K562 (cell line): ENCODE results near the gene PPIF. TPM values are rescaled to one million over a fixed set of nuclear protein-coding genes. Genes with fewer than 3 reads are reported as not detected.

Experiments used
- ARHGAP35 ChIP-seq: fragments of 450-650 bp; IDR thresholded peaks from 2 replicates; pipeline ENCODE4 v1.6.1; 2018; ENCODE audit not compliant: partially characterized antibody
- BCL6 ChIP-seq: fragments of 250-450 bp; sonication (Bioruptor Pico); IDR thresholded peaks from 2 replicates; pipeline ENCODE4 v1.4.0; 2020
- DPF2 ChIP-seq: fragments of 450-650 bp; IDR thresholded peaks from 2 replicates; pipeline ENCODE4 v1.6.1; 2016
- ETV1 ChIP-seq: fragments of 450-650 bp; conservative IDR thresholded peaks from 2 replicates; pipeline ENCODE4 v1.6.1; 2016; ENCODE audit warnings: missing genetic modification characterization, control low read depth, low read depth, missing compliant biosample characterization
- HDGF ChIP-seq: fragments of 450-650 bp; IDR thresholded peaks from 2 replicates; pipeline ENCODE4 v1.6.1; 2016
- IRF2 ChIP-seq: sonication (generic); formaldehyde crosslinking; IDR thresholded peaks from 2 replicates; pipeline ENCODE4 v1.8.1; 2022; ENCODE audit warnings: mild to moderate bottlenecking, missing genetic modification reagents
- MTF1 ChIP-seq: fragments of 250-450 bp; sonication (Bioruptor Pico); IDR thresholded peaks from 2 replicates; pipeline ENCODE4 v1.9.0; 2021; ENCODE audit warnings: moderate library complexity, mild to moderate bottlenecking, inconsistent platforms, borderline replicate concordance
- NR1H2 ChIP-seq: sonication (generic); formaldehyde crosslinking; IDR thresholded peaks from 2 replicates; pipeline ENCODE4 v1.4.0; 2020; ENCODE audit warnings: mild to moderate bottlenecking, missing genetic modification reagents
- SLC30A9 ChIP-seq: fragments of 250-450 bp; sonication (Bioruptor Pico); IDR thresholded peaks from 2 replicates; pipeline ENCODE4 v1.8.0; 2022; ENCODE audit warnings: mild to moderate bottlenecking, moderate library complexity
- ZNF431 ChIP-seq: sonication (generic); formaldehyde crosslinking; IDR thresholded peaks from 2 replicates; pipeline ENCODE4 v1.8.0; 2022; ENCODE audit warnings: mild to moderate bottlenecking, missing genetic modification reagents
- ZNF707 ChIP-seq: fragments of 250-450 bp; sonication (Bioruptor Pico); conservative IDR thresholded peaks from 2 replicates; pipeline ENCODE4 v1.8.0; 2022; ENCODE audit warnings: inconsistent platforms, mild to moderate bottlenecking, moderate library complexity
- ZNF75A ChIP-seq: fragments of 450-650 bp; formaldehyde crosslinking; IDR thresholded peaks from 2 replicates; pipeline ENCODE4 v1.4.0; 2020; ENCODE audit warnings: mild to moderate bottlenecking
- polyA plus RNA-seq, 8 experiments: library from polyadenylated mRNA; depleted of rRNA in 4 of 8; stranded (reverse) in 5 of 8; unstranded in 3 of 8; fragments of >200 nt; fragmentation: Nextera tagmentation in 2 of 8; fragmentation: Illumina TruSeq in 1 of 8; extraction: Ambion mirVana in 2 of 8; extraction: Trizol in 1 of 8; gene quantifications; 2 replicates each; pipeline versions ENCODE4 v1.2.1 to v1.2.3, GENCODE V29; 2011 to 2014; ENCODE audit warnings: inconsistent platforms in 1 of 8, missing spikeins in 1 of 8
- total RNA-seq, 7 experiments: library from RNA; depleted of rRNA in 6 of 7; stranded (reverse); fragments of >200 nt in 6 of 7; fragmentation: Illumina TruSeq in 2 of 7; extraction: Trizol in 2 of 7; gene quantifications; 2 replicates each; pipeline versions ENCODE4 v1.2.1 to v1.2.3, GENCODE V29; 2011 to 2021; ENCODE audit warnings: low replicate concordance in 1 of 7
- TF ChIP-seq, protein P1 (sequence below), 2 experiments: fragments of 450-650 bp; IDR thresholded peaks; 2 replicates each; pipeline ENCODE4 v1.6.1; 2016; ENCODE audit warnings: mild to moderate bottlenecking in 2 of 2, borderline replicate concordance in 1 of 2, low read depth in 1 of 2, moderate library complexity in 1 of 2
- TF ChIP-seq, protein P2 (sequence below), 2 experiments: fragments of 450-650 bp; IDR thresholded peaks; 2 replicates each; pipeline ENCODE4 v1.6.1; 2016

PPIF gene
- total and polyA plus RNA-seq, 9 of the 15 experiments (the other 6 are each of a cell fraction or from before 2014, with no cell fraction given): 40.9 to 287 (median 117) TPM

DNA sequence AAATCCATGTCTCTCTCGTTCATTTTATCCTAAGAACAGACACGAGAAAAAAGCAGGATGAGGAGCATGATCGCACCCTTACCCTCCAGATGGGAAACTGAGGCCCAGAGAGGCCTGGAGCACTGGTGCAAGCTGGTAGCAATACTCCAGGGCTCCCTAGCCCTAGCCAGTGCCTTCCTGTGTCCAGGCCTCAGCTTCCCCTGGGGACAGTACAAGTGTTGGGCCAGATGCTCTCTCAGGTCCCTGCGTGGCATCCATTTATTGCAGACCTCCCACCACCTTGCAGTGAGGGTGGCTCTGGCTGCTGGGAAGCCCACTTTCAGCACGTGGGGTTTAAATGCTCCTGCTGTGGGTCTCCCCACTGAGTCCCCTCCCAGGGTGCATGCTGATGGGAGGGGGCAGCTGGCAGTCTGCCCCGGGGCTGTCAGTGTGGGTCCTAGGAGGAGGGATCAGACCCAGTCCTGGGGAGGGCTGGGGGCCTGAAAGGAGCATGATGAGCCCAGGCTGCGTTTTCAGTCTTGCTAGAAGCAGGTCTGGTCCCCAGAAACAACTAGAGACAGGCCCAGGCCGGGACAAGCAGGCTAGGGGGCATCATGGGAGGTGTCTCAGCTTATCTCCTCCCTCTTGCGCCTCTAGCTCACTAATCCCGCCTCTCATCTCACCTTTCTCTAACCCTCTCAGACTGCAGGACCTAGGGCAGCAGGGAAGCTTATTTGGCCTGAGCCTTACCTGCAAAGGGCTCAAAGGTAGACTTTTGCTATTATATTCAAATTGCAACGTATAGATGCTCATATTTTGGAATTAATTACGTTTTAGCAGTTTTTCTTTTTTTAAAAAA, 662 bp upstream of the PPIF start (continued):
- TF ChIP-seq, protein P1, sequence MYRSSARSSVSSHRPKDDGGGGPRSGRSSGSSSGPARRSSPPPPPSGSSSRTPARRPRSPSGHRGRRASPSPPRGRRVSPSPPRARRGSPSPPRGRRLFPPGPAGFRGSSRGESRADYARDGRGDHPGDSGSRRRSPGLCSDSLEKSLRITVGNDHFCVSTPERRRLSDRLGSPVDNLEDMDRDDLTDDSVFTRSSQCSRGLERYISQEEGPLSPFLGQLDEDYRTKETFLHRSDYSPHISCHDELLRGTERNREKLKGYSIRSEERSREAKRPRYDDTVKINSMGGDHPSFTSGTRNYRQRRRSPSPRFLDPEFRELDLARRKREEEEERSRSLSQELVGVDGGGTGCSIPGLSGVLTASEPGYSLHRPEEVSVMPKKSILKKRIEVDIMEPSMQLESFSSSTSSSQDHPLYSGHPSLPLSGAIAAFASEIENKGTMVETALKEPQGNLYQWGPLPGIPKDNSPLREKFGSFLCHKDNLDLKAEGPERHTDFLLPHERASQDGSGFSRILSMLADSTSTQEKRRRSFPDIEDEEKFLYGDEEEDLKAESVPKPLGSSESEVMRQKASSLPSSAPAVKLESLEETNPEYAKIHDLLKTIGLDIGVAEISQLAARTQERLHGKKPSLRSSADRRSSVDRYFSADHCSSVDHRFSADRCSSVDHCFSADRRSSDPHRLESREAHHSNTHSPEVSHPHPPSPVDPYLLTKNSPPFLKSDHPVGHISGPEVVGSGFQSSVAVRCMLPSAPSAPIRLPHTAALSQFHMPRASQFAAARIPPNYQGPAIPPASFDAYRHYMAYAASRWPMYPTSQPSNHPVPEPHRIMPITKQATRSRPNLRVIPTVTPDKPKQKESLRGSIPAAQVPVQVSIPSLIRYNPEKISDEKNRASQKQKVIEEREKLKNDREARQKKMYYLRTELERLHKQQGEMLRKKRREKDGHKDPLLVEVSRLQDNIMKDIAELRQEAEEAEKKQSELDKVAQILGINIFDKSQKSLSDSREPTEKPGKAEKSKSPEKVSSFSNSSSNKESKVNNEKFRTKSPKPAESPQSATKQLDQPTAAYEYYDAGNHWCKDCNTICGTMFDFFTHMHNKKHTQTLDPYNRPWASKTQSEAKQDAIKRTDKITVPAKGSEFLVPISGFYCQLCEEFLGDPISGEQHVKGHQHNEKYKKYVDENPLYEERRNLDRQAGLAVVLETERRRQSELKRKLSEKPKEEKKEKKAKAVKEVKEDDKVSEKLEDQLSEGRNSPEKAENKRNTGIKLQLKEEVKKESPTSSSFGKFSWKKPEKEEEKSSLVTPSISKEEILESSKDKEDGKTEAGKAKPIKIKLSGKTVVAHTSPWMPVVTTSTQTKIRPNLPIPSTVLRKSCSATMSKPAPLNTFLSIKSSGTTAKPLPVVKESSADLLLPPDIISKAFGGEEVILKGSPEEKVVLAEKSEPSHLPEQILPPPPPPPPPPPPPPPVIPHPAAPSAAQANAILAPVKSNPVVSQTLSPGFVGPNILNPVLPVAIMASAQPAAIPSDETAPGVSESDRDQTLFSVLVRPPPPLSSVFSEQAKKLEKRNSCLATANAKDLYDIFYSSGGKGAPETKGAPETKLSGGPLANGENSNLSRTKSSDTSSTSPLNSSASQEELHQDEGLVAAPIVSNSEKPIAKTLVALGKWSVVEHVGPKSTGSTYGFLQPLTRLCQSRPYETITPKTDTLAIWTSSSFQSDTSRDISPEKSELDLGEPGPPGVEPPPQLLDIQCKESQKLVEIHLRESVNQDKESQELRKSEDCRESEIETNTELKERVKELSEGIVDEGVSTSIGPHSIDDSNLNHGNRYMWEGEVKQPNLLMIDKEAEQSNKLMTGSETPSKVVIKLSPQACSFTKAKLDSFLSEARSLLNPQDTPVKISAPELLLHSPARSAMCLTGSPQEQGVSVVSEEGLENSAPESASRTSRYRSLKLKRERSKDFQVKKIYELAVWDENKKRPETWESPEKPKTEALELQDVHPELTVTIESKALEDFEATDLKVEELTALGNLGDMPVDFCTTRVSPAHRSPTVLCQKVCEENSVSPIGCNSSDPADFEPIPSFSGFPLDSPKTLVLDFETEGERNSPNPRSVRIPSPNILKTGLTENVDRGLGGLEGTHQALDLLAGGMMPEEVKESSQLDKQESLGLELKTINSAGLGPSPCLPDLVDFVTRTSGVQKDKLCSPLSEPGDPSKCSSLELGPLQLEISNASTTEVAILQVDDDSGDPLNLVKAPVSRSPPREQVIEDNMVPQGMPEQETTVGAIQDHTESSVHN (IDR thresholded peaks at IDR 0.05; ENCODE audit: borderline replicate concordance in 1 of 2, low read depth in 1 of 2): no peak
- TF ChIP-seq NR1H2 (CRISPR knock-in tag) (no peak), DPF2 (peak; percentile 58; the same call in 1 of the 2 replicates), ARHGAP35 (no peak), MTF1 (CRISPR knock-in tag) (0 out of 2 replicates have a peak, but pooled peaks have one; percentile 26), IRF2 (CRISPR knock-in tag) (0 out of 2 replicates have a peak, but pooled peaks have one; percentile 27), SLC30A9 (CRISPR knock-in tag) (no peak), HDGF (no peak), ZNF707 (CRISPR knock-in tag) (no peak), ZNF431 (no peak), BCL6 (CRISPR knock-in tag) (no peak), ETV1 (tag) (peak; percentile 11; the same call in 1 of the 2 replicates), ZNF75A (CRISPR knock-in tag) (no peak)
- TF ChIP-seq, protein P2, sequence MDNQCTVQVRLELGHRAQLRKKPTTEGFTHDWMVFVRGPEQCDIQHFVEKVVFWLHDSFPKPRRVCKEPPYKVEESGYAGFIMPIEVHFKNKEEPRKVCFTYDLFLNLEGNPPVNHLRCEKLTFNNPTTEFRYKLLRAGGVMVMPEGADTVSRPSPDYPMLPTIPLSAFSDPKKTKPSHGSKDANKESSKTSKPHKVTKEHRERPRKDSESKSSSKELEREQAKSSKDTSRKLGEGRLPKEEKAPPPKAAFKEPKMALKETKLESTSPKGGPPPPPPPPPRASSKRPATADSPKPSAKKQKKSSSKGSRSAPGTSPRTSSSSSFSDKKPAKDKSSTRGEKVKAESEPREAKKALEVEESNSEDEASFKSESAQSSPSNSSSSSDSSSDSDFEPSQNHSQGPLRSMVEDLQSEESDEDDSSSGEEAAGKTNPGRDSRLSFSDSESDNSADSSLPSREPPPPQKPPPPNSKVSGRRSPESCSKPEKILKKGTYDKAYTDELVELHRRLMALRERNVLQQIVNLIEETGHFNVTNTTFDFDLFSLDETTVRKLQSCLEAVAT (IDR thresholded peaks at IDR 0.05): no peak
- TF ChIP-seq, all 486 proteins: peak for 11
